Glutamatergic neuron (in vitro differentiated cells): ENCODE measurements around the gene SEC24C. TPM values are rescaled to one million over a fixed set of nuclear protein-coding genes. Genes with fewer than 3 reads are reported as not detected.

Experiments used
- DNase-seq: peaks from one replicate; pipeline ENCODE4 v3.0.0; 2022
- H3K27ac Mint-ChIP-seq: one replicate; pipeline ENCODE4 v1.8.0; 2020; ENCODE audit warnings: mild to moderate bottlenecking, mixed read lengths, inconsistent platforms; ENCODE audit not compliant: unreplicated experiment
- H3K27me3 Mint-ChIP-seq: one replicate; pipeline ENCODE4 v1.8.0; 2020; ENCODE audit warnings: mild to moderate bottlenecking, moderate library complexity, mixed read lengths, inconsistent platforms; ENCODE audit not compliant: unreplicated experiment
- H3K36me3 Mint-ChIP-seq: one replicate; pipeline ENCODE4 v1.8.0; 2020; ENCODE audit warnings: mild to moderate bottlenecking, mixed read lengths, inconsistent platforms; ENCODE audit not compliant: unreplicated experiment
- H3K4me1 Mint-ChIP-seq: one replicate; pipeline ENCODE4 v1.8.0; 2020; ENCODE audit warnings: mild to moderate bottlenecking, low read depth, mixed read lengths, inconsistent platforms; ENCODE audit not compliant: unreplicated experiment
- H3K4me3 Mint-ChIP-seq: one replicate; pipeline ENCODE4 v1.8.0; 2020; ENCODE audit warnings: mild to moderate bottlenecking, mixed read lengths, inconsistent platforms; ENCODE audit not compliant: unreplicated experiment
- H3K9me3 Mint-ChIP-seq: one replicate; pipeline ENCODE4 v1.8.0; 2020; ENCODE audit warnings: mild to moderate bottlenecking, moderate library complexity, mixed read lengths, inconsistent platforms; ENCODE audit not compliant: unreplicated experiment
- total RNA-seq: library from RNA; stranded (reverse); fragmentation: NEBNext Ultra II Directional; extraction: Animal tissue kit (Norgen Biotek cat#: 25700); gene quantifications from one replicate; pipeline ENCODE4 v1.2.1, GENCODE V29; 2021; ENCODE audit not compliant: unreplicated experiment
- TF ChIP-seq, protein P1 (sequence below): fragments of 200-600 bp; sonication (generic); IDR thresholded peaks from one replicate; pipeline ENCODE4 v1.5.0; 2021; ENCODE audit not compliant: partially characterized antibody, unreplicated experiment

SEC24C gene
- total RNA-seq, 1 donor from 2014 or later: 91.1 TPM

GRCh38 chr10:73768881-73769280 lies 24.7 kb downstream of the SEC24C start:
- H3K36me3 Mint-ChIP-seq: no peaks in the 10 kb centered on the region
- no peak for DNase-seq
- TF ChIP-seq, protein P1, sequence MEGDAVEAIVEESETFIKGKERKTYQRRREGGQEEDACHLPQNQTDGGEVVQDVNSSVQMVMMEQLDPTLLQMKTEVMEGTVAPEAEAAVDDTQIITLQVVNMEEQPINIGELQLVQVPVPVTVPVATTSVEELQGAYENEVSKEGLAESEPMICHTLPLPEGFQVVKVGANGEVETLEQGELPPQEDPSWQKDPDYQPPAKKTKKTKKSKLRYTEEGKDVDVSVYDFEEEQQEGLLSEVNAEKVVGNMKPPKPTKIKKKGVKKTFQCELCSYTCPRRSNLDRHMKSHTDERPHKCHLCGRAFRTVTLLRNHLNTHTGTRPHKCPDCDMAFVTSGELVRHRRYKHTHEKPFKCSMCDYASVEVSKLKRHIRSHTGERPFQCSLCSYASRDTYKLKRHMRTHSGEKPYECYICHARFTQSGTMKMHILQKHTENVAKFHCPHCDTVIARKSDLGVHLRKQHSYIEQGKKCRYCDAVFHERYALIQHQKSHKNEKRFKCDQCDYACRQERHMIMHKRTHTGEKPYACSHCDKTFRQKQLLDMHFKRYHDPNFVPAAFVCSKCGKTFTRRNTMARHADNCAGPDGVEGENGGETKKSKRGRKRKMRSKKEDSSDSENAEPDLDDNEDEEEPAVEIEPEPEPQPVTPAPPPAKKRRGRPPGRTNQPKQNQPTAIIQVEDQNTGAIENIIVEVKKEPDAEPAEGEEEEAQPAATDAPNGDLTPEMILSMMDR: no peak
- H3K27ac Mint-ChIP-seq: no peak overlapping the region
- H3K4me1 Mint-ChIP-seq: peaks cover 7% of the 10 kb centered on the region
- no peak overlapping the region for H3K4me3 Mint-ChIP-seq
- peaks cover 10% of the 10 kb centered on the region for H3K27me3 Mint-ChIP-seq
- peaks cover 9% of the 10 kb centered on the region for H3K9me3 Mint-ChIP-seq

GRCh38 chr10:73769396-73769795 lies 25.2 kb downstream of the SEC24C start:
- no peak for DNase-seq
- Mint-ChIP-seq H3K9me3 (peaks cover 9% of the 10 kb centered on the region), H3K4me1 (peaks cover 12% of the 10 kb centered on the region), H3K4me3 (no peak overlapping the region), H3K27me3 (peaks cover 10% of the 10 kb centered on the region), H3K27ac (no peak overlapping the region), H3K36me3 (no peaks in the 10 kb centered on the region)
- TF ChIP-seq, protein P1: no peak

GRCh38 chr10:73771722-73772280 lies 27.6 kb downstream of the SEC24C start:
- DNase-seq: peak; percentile 92
- Mint-ChIP-seq H3K4me1 (peaks cover 20% of the 10 kb centered on the region), H3K4me3 (peak overlapping the region; percentile 96), H3K27ac (peak overlapping the region; percentile 82), H3K36me3 (no peaks in the 10 kb centered on the region), H3K9me3 (peaks cover 9% of the 10 kb centered on the region), H3K27me3 (peaks cover 10% of the 10 kb centered on the region)
- TF ChIP-seq, protein P1: no peak

DNA sequence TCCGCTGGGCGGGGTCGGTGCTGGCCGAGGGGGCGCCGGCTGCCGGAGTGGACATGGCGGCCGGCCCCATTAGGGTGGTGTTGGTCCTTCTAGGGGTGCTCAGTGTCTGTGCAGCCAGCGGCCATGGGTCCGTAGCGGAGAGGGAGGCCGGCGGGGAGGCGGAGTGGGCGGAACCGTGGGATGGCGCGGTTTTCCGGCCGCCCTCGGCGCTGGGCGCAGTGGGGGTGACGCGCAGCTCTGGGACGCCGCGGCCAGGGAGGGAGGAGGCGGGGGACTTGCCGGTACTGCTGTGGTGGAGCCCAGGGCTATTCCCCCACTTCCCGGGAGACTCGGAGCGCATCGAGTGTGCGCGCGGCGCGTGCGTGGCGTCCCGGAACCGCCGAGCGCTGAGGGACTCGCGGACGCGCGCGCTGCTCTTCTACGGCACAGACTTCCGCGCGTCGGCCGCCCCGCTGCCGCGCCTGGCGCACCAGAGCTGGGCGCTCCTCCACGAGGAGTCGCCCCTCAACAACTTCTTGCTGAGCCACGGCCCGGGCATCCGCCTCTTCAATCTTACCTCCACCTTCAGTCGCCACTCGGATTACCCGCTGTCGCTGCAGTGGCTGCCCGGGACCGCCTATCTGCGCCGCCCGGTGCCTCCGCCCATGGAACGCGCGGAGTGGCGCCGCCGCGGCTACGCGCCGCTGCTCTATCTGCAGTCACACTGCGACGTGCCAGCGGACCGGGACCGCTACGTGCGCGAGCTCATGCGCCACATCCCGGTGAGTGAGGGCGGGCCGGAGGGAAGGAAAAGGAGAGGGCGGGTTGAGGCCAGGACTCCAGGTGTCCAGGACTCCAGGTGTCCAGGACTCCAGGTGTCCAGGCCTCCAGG lies 28.3 kb downstream of the SEC24C start:
- Mint-ChIP-seq H3K27ac (peak overlapping the region; percentile 82), H3K36me3 (no peaks in the 10 kb centered on the region), H3K9me3 (peaks cover 9% of the 10 kb centered on the region), H3K27me3 (peaks cover 10% of the 10 kb centered on the region), H3K4me3 (peak overlapping the region; percentile 96), H3K4me1 (peaks cover 20% of the 10 kb centered on the region)
- TF ChIP-seq, protein P1: no peak
- peak; percentile 70 for DNase-seq

- peaks cover 20% of the 10 kb centered on the region for H3K4me1 Mint-ChIP-seq
- H3K4me3 Mint-ChIP-seq: peak overlapping the region; percentile 96
- H3K27me3 Mint-ChIP-seq: peaks cover 10% of the 10 kb centered on the region
- H3K9me3 Mint-ChIP-seq: peaks cover 9% of the 10 kb centered on the region
- H3K27ac Mint-ChIP-seq: peak overlapping the region; percentile 88
- TF ChIP-seq, protein P1: no peak
- DNase-seq: no peak
- no peaks in the 10 kb centered on the region for H3K36me3 Mint-ChIP-seq
Observed at GRCh38 chr10:73773152-73773879, 29.1 kb downstream of the SEC24C start.
